GM23248 (cell line): ENCODE data around the gene AOC2.

Experiments
- EZH2 ChIP-seq: fragments of 200-600 bp; sonication (generic); IDR thresholded peaks from 2 replicates; pipeline ENCODE4 v1.6.1; 2018; ENCODE audit warnings: antibody characterized with exemption, mild to moderate bottlenecking; ENCODE audit not compliant: insufficient read depth, poor library complexity, severe bottlenecking
- EZH2phosphoT487 ChIP-seq: fragments of 200-600 bp; sonication (generic); IDR thresholded peaks from 2 replicates; pipeline ENCODE4 v1.6.1; 2018; ENCODE audit warnings: antibody characterized with exemption, moderate library complexity, mild to moderate bottlenecking, low read depth; ENCODE audit not compliant: insufficient read depth

GRCh38 chr17:42817866-42818265, 26.5 kb upstream of the AOC2 start:
- TF ChIP-seq EZH2 = no peak
- TF ChIP-seq EZH2phosphoT487 = no peak
